ENCODE measurements around the gene TMEM234. TPM values are rescaled to one million over a fixed set of nuclear protein-coding genes. Genes with fewer than 3 reads are reported as not detected.

TMEM234 gene
- total and polyA plus RNA-seq, 2 of the 13 experiments (the other 11 are each of a cell fraction or from before 2014, with no cell fraction given): 6.1 to 9.0 TPM

GRCh38 chr1:32241001-32241763 lies 19.0 kb upstream of the TMEM234 start (continued):
- TF ChIP-seq THAP8 (CRISPR knock-in tag; IDR thresholded peaks at IDR 0.05; ENCODE audit: borderline replicate concordance) (no peak), ARNT (IDR thresholded peaks at IDR 0.05) (no peak), NR2F1 (CRISPR knock-in tag; IDR thresholded peaks at IDR 0.05) (no peak), HNRNPL (IDR thresholded peaks at IDR 0.05; ENCODE audit: low read depth, low read length) (0 out of 2 replicates have a peak, but pooled peaks have one; percentile 38), ZNF816 (CRISPR knock-in tag; IDR thresholded peaks at IDR 0.05; ENCODE audit: borderline replicate concordance) (no peak), ZBTB40 (IDR thresholded peaks at IDR 0.05) (no peak), ZBTB40 (CRISPR knock-in tag; IDR thresholded peaks at IDR 0.05) (no peak), ZNF432 (CRISPR knock-in tag; IDR thresholded peaks at IDR 0.05; ENCODE audit: borderline replicate concordance) (no peak), ZSCAN9 (CRISPR knock-in tag; IDR thresholded peaks at IDR 0.05; ENCODE audit: borderline replicate concordance) (peak; percentile 39; the same call in 1 of the 2 replicates), SRF (IDR thresholded peaks at IDR 0.05; ENCODE audit: low read depth, low read length) (no peak), FOSL2 (CRISPR knock-in tag; IDR thresholded peaks at IDR 0.05) (peak; percentile 88), KLF11 (CRISPR knock-in tag; IDR thresholded peaks at IDR 0.05) (no peak), ZNF362 (CRISPR knock-in tag; IDR thresholded peaks at IDR 0.05; ENCODE audit: borderline replicate concordance) (no peak), FOXP1 (IDR thresholded peaks at IDR 0.05) (no peak), FOXP1 (CRISPR knock-in tag; IDR thresholded peaks at IDR 0.05) (no peak), ZNF792 (CRISPR knock-in tag; IDR thresholded peaks at IDR 0.05) (0 out of 2 replicates have a peak, but pooled peaks have one; percentile 30), ZNF510 (CRISPR knock-in tag; IDR thresholded peaks at IDR 0.05; ENCODE audit: low read depth) (no peak), RORA (CRISPR knock-in tag; IDR thresholded peaks at IDR 0.05) (no peak), ZNF282 (IDR thresholded peaks at IDR 0.05; ENCODE audit: partially characterized antibody) (no peak), MEIS2 (CRISPR knock-in tag; IDR thresholded peaks at IDR 0.05) (0 out of 2 replicates have a peak, but pooled peaks have one; percentile 56), DMAP1 (CRISPR knock-in tag; IDR thresholded peaks at IDR 0.05) (peak; percentile 21; the same call in 1 of the 2 replicates), STAT5B (CRISPR knock-in tag; IDR thresholded peaks at IDR 0.05) (no peak)
